ENCODE measurements around the gene LOXL4.

- TF ChIP-seq, protein P1, sequence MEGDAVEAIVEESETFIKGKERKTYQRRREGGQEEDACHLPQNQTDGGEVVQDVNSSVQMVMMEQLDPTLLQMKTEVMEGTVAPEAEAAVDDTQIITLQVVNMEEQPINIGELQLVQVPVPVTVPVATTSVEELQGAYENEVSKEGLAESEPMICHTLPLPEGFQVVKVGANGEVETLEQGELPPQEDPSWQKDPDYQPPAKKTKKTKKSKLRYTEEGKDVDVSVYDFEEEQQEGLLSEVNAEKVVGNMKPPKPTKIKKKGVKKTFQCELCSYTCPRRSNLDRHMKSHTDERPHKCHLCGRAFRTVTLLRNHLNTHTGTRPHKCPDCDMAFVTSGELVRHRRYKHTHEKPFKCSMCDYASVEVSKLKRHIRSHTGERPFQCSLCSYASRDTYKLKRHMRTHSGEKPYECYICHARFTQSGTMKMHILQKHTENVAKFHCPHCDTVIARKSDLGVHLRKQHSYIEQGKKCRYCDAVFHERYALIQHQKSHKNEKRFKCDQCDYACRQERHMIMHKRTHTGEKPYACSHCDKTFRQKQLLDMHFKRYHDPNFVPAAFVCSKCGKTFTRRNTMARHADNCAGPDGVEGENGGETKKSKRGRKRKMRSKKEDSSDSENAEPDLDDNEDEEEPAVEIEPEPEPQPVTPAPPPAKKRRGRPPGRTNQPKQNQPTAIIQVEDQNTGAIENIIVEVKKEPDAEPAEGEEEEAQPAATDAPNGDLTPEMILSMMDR (conservative IDR thresholded peaks at IDR 0.05 in 1 of 2, IDR thresholded peaks at IDR 0.05 in 1 of 2; ENCODE audit: extremely low read depth in 1 of 2, insufficient read depth in 1 of 2, low read depth in 1 of 2, low read length in 2 of 2) = no peak
- no peak for TF ChIP-seq EZH2 (IDR thresholded peaks at IDR 0.05; ENCODE audit: borderline replicate concordance, low read length)
Observed at GRCh38 chr10:98223874-98224273, 44.1 kb downstream of the LOXL4 start.
